Fibroblast of upper back skin (primary cell): ENCODE data around the gene JAG2.

Experiments used
- DNase-seq: peaks from one replicate; pipeline ENCODE4 v3.0.0-alpha.2; 2013

Gene JAG2

DNA sequence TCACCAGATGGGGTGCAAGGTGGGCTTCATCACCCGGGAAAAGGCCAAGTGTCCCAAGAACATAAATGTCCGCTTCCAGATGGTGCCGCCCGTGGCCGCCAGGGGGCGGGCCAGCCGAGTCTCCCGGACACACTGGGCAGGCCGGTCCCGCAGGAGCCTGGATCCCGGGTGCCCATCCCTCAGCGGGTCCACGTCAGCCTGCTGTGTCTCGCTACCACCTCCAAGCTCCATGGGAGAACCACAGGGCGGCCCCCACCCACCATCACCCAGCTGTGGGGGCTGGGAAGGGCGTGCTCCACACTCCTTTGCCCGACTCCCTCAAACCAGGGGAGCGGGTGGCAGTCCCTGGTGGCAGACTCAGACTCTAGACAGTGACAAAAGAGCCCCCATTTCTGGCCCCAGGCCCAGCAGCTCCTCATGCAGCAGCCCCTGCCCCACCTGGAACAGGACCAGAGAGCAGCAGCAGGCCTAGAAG is 34.5 kb upstream of the JAG2 start:
- peak; percentile 59 for DNase-seq

DNA sequence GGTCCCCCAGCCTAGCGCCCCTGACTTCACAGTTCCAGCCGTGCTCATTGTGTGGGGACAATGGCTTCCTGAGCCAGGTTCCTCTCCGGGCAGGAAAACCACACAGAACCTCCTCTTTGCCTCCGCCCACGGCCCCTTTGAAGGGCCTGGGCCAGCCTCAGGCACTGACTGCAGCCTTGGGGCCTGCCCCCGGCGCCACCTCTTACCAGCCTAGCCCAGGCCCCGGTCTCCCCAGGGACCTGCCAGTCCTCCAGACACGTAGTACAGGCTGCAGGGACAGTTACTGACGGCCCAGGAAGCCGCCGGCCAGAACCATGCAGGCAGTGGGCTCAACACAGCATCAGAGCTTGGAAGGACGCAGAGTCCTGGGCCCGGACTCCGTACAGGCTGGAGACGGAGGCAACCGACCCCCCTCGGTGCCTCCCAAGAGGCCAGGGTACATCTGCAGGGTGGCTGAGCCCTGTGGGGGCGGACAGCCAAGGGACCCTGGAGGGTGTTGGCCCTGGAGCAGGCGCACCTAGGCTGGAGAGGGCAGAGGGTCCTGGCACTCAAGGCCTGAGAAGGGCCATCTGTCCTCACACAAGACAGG is 33.4 kb upstream of the JAG2 start:
- no peak for DNase-seq

DNA sequence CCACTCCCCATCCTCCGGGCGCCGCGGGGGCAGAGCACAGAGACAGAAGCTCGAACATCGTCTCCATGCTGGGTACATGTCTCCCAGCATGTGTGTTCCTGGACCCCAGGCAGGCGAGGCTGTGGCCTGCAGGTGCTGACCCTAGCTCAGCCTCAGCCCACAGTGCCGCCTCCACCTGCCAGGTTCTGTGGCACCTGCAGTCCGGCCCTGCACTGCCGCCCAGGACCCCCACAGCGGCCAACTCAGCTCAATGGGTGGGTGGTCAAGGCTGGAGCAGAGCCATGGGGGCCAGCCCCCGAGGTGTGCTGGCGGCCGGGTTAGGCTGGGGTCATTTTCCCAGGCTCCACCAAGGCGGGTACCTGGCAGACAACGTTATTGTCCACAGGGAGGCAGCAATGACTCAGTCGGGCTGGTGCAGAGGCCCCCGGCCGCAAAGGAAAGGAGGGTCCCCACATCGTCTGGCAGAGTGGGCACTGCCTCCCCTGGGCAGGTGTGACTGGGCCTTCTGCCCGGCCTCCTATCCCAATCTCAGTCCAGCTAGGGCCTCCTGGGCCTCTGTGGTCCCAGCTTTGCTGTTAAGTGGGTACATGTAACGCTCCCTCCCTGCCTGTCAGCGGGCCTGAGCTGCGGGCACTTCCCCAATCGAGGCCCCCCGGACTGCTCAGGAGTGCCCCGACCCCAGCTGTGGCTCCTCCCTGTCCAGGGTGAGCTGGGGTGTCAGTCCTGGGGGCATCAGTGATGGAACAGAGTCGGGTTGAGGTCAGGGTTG is 32.8 kb upstream of the JAG2 start:
- DNase-seq: no peak

DNA sequence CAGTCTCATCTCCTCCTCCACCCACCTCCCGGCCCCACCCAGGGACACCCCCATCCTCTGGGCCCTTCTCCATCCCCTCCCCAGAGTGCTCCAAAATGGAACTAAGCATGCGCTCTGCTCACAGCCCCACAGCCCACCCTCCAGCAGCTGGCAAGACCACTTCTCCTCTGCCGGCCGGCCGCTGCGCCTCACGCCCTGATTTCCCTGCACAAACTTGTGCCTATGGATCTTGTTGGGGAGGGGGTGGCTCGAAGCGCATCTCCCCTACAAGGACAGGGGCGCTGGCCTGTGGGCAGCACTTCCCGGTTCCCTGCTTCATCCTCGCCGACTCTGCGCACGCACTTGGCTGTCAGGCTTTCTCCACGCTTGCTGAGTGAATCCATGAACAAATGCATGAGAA is 32.1 kb upstream of the JAG2 start:
- DNase-seq: no peak

GRCh38 chr14:105200074-105200473 is 31.5 kb upstream of the JAG2 start:
- DNase-seq: no peak

DNA sequence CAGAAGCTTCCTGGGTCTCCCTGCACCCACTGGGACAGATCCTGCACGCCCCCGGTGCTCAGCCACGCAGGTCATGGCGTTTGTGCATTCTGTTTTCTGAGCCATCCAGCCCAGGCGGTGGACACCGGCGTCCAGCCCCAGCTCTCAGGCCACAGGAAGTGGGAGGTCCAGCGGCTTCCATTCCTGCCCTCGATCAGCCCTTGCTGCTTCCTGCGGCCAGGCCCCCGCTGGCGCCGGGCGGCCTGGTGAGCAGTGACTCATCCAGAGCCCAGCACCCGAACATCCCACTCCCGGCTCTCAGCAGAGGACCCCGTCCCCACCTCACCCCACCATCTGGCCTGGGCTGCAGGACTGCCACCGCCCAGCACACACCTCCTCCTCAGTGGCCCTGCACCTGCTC is 30.5 kb upstream of the JAG2 start:
- DNase-seq: no peak

DNA sequence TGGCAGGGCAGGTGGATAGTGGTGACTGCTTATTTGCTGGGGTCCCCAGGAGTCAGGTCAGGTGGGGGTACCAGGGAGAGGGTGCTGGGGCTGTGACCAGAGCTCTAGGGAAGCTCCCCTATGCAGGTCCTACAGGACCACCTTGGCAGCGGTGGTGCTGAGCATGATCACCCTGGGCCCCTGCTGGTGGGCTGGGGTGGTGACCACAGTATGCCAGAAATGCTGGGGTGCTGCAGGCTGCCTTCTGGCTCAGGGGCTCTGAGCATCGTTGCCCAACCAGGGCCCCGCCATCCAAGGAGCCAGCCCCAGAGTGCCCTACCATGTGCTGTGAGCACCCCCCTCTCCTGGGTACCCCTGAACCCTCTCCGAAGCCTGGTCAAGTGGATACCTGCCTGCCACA is 30.0 kb upstream of the JAG2 start:
- no peak for DNase-seq

- no peak for DNase-seq
These were observed 28.6 kb upstream of the JAG2 start for GRCh38 chr14:105197211-105197641.

DNA sequence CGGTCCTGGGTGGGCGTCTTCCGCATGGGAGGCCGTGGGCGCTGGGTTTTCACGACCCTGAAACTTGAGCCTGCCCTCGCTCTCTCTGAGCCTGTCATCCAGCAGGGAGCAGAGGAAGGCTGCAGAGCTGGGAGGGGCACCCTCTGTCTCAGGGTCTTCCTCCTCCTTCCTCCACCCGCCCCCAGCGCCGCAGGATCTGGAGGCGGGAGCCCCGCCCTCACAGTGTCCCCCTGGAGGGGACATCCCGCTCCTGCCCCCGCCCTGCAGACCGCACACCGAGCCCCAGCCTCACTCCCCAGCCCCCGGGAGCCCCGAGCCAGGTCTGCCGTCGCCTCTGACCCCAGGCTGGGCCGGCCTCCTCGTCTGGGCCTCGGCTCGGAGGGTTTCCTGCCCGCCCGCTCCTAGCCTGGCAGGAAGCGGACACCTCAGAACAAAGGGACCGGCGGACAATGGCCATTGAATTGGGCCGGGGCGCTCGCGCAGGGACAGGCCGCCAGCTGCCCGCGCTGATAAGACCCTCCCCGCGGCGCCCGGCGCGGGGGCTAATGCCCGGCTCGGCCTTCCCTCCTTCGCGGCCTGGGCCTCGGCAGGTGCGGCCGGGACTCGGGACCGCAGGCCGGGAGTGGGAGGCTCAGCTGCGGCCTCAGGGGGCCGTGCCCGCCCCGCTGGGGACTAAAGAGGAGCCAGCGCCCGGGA is 27.8 kb upstream of the JAG2 start:
- no peak for DNase-seq

GRCh38 chr14:105195522-105196264 is 27.1 kb upstream of the JAG2 start:
- no peak for DNase-seq

GRCh38 chr14:105195051-105195450 is 26.5 kb upstream of the JAG2 start:
- DNase-seq: no peak

DNA sequence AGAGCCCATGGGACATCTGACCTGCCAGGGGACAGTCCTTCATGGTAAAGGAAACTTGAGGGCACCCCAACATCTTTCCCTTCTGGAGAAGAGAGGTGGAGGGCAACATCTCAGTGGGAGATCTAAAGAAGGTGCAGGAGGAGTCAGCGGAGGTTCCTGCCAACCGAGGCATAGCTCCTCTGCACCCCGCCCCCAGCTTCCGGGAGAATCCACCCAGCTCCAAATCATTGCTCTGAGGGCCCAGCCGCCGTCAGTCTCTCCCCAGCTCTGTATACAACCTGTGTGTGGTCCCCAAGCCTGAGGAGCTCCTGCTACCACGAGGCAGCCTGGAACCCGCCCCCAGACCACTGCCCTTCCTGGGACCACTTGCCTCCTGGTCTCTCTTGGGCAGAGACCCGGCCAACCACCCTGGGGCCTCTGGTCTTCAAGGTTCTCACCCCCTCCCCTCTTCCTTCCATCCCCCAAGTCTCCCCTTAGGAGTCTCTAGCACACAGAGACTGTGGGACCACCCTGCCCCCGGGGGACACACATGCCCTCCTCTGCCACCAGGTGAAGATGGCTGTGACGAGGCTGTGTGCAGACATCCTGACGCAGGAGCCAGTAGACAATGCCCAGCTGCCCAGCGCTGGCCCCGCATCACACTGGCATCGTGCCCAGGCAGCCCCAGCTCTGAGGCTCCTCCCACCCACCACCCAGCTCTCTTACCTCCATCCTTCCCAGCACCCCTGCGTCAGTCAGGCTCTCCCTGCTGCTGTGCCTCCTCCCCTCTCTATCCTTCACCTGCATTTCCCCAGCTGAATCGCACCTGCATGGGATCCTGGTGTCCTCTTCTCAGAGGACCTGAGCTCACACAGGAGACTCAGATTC is 25.6 kb upstream of the JAG2 start:
- DNase-seq: no peak

GRCh38 chr14:105192866-105193731 is 24.5 kb upstream of the JAG2 start:
- DNase-seq: peak; percentile 24

- DNase-seq: no peak
These were observed 19.5 kb upstream of the JAG2 start for GRCh38 chr14:105187935-105188524.

GRCh38 chr14:105187116-105187515 is 18.5 kb upstream of the JAG2 start:
- no peak for DNase-seq

DNA sequence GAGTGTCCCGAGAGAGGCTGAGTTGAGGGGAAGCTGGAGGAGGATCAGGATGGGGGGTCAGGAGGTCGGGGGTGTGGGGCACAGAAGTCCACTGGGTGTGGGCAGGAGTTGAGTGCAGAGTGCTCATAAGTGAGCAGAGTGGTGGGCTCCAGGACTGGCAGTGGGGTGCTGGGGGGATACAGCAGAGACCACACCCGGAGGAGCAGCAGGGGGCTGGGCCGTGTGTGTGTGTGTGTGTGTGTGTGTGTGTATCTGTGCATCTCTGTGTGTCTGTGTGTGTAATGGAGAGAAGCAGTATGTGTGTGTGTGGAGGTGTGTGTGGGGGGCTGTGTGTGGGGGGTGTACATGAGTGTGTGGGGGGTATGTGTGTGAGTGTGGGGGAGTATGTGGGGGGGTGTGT is 17.4 kb upstream of the JAG2 start:
- no peak for DNase-seq

- DNase-seq: no peak
These were observed 16.4 kb upstream of the JAG2 start for GRCh38 chr14:105185001-105185400.

GRCh38 chr14:105184461-105184860 is 15.9 kb upstream of the JAG2 start:
- DNase-seq: no peak

DNA sequence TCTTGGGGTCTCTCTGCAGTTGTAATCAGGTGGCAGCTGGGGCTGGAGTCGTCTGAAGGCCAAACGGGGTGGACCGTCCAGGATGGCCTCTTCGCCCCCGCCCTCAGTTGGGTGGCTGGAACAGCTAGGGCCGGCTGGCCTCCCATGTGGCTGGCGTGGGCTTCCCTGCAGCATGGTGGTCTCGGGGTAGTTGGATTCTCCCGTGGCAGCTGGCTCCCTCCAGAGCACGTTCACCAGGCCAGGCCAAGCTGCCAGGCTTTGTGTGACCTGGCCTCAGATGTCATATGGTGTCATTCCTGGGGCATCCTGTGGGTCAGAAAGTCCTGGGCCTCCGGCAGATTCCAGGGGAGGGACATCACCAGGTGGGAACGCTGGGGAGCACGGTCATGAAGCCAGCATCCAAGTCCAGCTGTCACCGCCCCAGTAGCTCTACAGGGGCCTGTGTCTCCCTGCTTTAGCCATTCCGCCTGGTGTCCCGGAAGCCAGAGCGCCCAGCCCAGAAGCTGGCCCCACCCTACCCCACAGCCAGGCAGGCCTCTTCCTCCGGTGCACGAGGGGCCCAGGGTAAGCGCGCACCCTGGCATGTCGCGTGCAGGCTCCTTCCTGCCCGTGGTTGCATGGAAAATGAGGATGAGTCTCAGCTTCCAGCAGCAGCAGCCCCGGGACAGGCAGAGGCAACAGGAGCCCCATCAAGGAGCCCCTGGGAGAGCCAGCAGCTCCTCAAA is 13.9 kb upstream of the JAG2 start:
- DNase-seq: no peak
